Measurements from ENCODE around the gene CSMD2.

- TF ChIP-seq, protein P1, sequence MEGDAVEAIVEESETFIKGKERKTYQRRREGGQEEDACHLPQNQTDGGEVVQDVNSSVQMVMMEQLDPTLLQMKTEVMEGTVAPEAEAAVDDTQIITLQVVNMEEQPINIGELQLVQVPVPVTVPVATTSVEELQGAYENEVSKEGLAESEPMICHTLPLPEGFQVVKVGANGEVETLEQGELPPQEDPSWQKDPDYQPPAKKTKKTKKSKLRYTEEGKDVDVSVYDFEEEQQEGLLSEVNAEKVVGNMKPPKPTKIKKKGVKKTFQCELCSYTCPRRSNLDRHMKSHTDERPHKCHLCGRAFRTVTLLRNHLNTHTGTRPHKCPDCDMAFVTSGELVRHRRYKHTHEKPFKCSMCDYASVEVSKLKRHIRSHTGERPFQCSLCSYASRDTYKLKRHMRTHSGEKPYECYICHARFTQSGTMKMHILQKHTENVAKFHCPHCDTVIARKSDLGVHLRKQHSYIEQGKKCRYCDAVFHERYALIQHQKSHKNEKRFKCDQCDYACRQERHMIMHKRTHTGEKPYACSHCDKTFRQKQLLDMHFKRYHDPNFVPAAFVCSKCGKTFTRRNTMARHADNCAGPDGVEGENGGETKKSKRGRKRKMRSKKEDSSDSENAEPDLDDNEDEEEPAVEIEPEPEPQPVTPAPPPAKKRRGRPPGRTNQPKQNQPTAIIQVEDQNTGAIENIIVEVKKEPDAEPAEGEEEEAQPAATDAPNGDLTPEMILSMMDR (conservative IDR thresholded peaks at IDR 0.05; ENCODE audit: low read depth, low read length), result no peak
- TF ChIP-seq POLR2A (IDR thresholded peaks at IDR 0.05; ENCODE audit: low read depth, low read length), result no peak
- TF ChIP-seq CEBPB (IDR thresholded peaks at IDR 0.05; ENCODE audit: low read depth, low read length), result no peak
- TF ChIP-seq NFE2L2 (IDR thresholded peaks at IDR 0.05; ENCODE audit: low read depth, low read length), result no peak
Measured at GRCh38 chr1:33576821-33577599, 588.0 kb downstream of the CSMD2 start.
